HG02884 (cell line): ENCODE results near the gene SAMD9L.
A peak's percentile ranks its signal among the peaks of the same experiment; 100 is the strongest.

Experiments used
- ATAC-seq: cut with Tn5 transposase; IDR thresholded peaks from one replicate; pipeline ENCODE4 v1.9.1; 2021; ENCODE audit warnings: mild to moderate bottlenecking, moderate library complexity; ENCODE audit not compliant: unreplicated experiment

SAMD9L gene

GRCh38 chr7:93148144-93148543 lies at the start of gene SAMD9L:
SAMD9L (minus strand) TSS chr7:93148385; CDS start chr7:93135971, 12,414 bp downstream.
- ATAC-seq, result peak; percentile 67

- ATAC-seq, result no peak
Measured at GRCh38 chr7:93196336-93196735, 48.2 kb upstream of the SAMD9L start.

GRCh38 chr7:93194386-93194785 lies 46.2 kb upstream of the SAMD9L start:
- no peak for ATAC-seq

- no peak for ATAC-seq
Measured at GRCh38 chr7:93188870-93189634, 40.9 kb upstream of the SAMD9L start.

- no peak for ATAC-seq
Measured at GRCh38 chr7:93185303-93186027, 37.3 kb upstream of the SAMD9L start.

- ATAC-seq, result no peak
Measured at GRCh38 chr7:93179173-93179572, 31.0 kb upstream of the SAMD9L start.

- no peak for ATAC-seq
Measured at GRCh38 chr7:93178213-93178612, 30.0 kb upstream of the SAMD9L start.

- no peak for ATAC-seq
Measured at GRCh38 chr7:93176992-93177580, 28.9 kb upstream of the SAMD9L start.

GRCh38 chr7:93175219-93175618 lies 27.0 kb upstream of the SAMD9L start:
- no peak for ATAC-seq

GRCh38 chr7:93172683-93173082 lies 24.5 kb upstream of the SAMD9L start:
- no peak for ATAC-seq

GRCh38 chr7:93171606-93172226 lies 23.5 kb upstream of the SAMD9L start:
- no peak for ATAC-seq

GRCh38 chr7:93165447-93165846 lies 17.3 kb upstream of the SAMD9L start:
- ATAC-seq, result peak; percentile 99

- no peak for ATAC-seq
Measured at GRCh38 chr7:93164766-93165165, 16.6 kb upstream of the SAMD9L start.

GRCh38 chr7:93161181-93161762 lies 13.1 kb upstream of the SAMD9L start:
- ATAC-seq, result no peak

- ATAC-seq, result no peak
Measured at GRCh38 chr7:93160410-93160809, 12.2 kb upstream of the SAMD9L start.

- no peak for ATAC-seq
Measured at GRCh38 chr7:93159490-93159889, 11.3 kb upstream of the SAMD9L start.

- no peak for ATAC-seq
Measured at GRCh38 chr7:93156884-93157283, 8.7 kb upstream of the SAMD9L start.

GRCh38 chr7:93150200-93150835 lies 2.1 kb upstream of the SAMD9L start:
- ATAC-seq, result no peak

GRCh38 chr7:93148727-93149126 lies 542 bp upstream of the SAMD9L start:
- ATAC-seq, result no peak

GRCh38 chr7:93147363-93147762 lies 822 bp downstream of the SAMD9L start:
- ATAC-seq, result peak; percentile 67
